HK-2 (cell line): Measurements from ENCODE around the gene EXPH5.
"Not testable (repeated sequence)": the region's sequence is repeated elsewhere in the genome, so short reads cannot be mapped to it uniquely, and the experiment has no call there.

ENCODE experiments used
- DNase-seq: peaks from one replicate; pipeline ENCODE4 v3.0.0-alpha.2; 2018; ENCODE audit not compliant: unreplicated experiment

Gene EXPH5, protein sequence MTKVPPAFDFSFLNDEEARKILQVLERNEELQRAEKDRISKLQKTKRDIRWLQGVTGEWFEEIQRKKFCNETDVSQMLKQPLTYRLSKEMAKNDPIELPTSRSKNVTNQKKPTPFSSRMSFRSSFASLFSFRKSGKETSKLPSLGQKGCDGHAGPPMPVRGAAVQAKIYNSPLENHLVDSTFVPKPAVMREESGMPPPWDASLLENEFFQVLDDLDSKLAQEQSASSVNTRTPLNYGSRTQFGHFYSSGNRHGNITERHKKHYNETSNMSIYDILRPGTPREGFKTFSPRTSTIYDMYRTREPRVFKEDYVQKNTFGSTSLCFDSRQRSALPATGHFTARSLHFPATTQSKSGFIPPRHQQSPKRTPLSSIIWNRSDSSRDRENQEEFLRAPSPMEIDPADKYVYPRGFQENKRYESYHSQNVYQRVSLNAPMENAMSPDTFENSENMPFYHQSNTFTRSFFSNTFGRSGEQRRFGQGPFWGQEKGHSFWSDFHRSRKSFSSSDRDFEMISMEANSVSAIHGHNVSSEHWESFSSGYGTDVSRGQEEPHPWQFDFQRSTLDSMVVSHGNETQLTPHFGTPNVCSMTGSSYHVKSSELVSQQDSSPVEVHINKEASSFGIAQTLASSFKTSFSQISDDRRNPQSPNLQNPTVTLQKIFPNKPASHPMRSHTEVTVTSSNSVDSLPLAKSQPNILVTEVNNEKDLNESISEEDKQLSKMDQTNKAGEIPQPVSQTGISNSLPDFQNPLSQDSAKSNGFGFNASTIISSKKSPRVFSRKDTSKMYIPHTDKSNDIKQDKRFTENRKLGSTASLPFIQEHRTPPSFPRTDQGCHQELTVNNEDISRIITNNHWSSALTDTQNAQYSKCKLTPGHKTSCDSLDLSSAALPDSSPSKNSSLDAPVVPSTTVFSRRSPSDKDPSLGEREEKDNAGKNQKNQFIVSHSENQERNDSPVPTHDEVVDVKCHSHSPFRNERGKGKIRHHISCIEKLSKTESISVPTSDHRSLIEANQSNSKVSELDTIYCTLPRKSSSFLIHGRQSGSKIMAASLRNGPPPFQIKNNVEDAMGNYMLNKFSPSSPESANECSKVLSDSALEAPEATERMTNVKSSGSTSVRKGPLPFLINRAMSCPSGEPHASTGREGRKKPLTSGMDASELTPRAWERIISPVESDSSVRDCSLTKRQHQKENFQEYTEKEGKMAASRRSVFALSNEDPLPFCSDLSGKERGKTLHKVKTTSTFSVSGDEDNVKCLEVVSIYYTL (N-terminal part only)

GRCh38 chr11:108593214-108593922 lies at the start of gene EXPH5:
TSS of gene EXPH5 (minus strand) at chr11:108593768. CDS start at chr11:108593536, 232 bp downstream.
- peak; percentile 89 for DNase-seq

- DNase-seq: not testable (repeated sequence)
Observed at GRCh38 chr11:108641752-108642151, 48.2 kb upstream of the EXPH5 start.

DNA sequence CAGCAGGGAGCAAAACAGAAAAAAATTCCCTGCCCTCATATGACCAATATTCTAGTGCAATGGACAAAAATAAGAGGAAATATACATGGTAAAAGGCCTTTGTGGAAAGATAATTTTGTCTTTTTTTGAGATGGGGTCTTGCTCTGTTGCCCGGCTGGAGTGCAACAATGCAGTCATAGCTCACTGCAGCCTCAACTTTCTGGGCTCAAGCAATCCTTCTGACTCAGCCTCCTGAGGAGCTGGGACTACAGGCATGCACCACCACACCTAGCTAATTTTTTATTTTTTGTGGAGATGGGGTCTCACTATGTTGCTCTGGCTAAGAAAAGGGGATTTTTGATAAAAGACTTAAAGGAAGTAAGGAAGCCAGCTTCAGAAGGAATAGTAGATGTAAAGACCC lies 45.6 kb upstream of the EXPH5 start:
- DNase-seq: no peak

DNA sequence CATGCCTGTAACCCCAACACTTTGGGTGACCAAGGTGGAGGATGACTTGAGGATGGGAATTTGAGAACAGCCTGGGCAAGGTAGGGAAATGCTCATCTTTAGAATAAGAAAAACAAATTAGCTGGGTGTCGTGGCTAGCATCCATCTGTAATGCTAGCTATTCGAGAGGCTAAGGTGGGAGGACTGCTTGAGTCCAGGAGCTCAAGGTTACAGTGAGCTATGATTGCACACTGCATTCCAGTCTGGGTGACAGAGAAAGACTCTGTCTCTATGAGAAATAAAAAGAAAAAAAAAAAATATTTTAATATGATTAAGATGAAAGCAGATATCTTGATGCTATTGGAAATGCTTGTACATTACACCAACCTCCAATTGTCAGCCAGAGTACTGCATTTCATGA lies 42.7 kb upstream of the EXPH5 start:
- no peak for DNase-seq

GRCh38 chr11:108635106-108635505 lies 41.5 kb upstream of the EXPH5 start:
- DNase-seq: no peak

GRCh38 chr11:108632041-108632704 lies 38.6 kb upstream of the EXPH5 start:
- no peak for DNase-seq

- no peak for DNase-seq
Observed at GRCh38 chr11:108629274-108629673, 35.7 kb upstream of the EXPH5 start.

- no peak for DNase-seq
Observed at GRCh38 chr11:108628812-108629211, 35.2 kb upstream of the EXPH5 start.

GRCh38 chr11:108628326-108628725 lies 34.8 kb upstream of the EXPH5 start:
- DNase-seq: no peak

DNA sequence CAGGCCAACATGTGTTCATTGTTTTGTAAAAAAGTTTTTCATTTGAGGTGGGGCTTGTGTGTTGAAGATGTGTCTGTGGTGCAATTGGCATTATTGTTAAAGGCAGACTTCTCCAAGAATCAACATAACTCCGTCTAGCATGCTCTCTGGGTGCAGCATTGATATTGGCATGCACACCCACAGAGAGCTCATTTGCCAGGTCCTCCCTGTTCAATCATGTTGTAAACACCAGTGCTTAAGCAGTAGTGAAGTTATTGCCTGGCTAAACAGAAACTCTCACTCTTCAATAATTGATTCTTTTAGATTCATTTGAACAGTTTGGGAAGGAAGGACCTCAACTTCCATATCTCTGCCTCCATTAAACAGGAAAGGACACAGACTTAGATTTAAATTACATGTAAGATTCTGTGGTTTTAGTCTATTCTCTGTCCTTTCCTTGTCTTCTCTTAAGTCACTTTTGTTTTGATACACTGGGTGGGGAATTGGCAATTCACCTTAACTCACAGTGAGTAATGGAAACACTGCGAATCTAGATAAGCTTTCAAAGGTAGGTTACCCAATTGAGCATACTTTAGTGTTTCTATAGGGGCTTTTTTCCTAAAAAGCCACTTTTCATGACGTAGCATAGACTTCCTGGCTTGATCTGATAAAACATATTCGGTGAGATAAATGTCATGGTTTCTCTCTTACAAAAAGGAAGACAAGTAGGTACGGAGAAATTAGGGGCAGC lies 30.8 kb upstream of the EXPH5 start:
- DNase-seq: no peak

GRCh38 chr11:108622341-108622740 lies 28.8 kb upstream of the EXPH5 start:
- DNase-seq: no peak

GRCh38 chr11:108620958-108621772 lies 27.6 kb upstream of the EXPH5 start:
- DNase-seq: no peak

GRCh38 chr11:108618529-108618928 lies 25.0 kb upstream of the EXPH5 start:
- no peak for DNase-seq

DNA sequence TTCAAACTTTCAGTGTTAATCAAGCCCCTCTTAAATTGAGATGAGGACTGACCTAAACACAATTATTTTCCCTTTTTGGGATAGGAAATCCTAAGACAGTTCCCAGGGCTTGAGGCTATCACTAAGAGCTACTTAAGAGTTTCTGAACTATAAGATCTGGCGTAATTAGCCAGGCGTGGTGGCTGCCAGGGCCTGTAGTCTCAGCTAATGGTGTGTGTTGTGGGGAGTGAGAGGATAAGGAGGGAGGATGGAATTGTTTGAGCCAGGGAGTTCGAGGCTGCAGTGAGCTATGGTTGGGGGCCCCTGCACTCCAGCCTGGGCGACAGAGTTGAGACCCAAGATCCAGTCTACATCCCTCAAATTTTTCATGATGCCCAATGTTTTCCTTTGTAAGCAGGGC lies 23.5 kb upstream of the EXPH5 start:
- no peak for DNase-seq

GRCh38 chr11:108616549-108616948 lies 23.0 kb upstream of the EXPH5 start:
- DNase-seq: peak; percentile 43

DNA sequence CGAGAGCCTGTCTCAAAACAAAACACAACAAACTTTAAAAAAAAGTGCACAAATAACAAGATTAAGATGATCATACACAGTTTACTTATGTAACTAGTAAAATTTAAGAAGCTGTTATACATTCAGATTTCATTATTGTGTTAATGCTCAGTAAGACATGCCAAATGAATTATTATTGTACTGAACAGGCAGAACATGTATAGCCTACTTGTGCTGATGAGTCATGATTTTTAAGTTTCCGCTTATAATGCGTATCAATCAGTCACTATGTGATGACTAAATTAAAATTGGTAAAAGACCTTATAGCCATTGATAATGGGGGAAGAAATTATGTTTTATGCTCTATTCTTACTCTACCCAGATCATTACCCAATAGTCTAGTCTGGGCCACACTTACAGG lies 20.5 kb upstream of the EXPH5 start:
- no peak for DNase-seq

DNA sequence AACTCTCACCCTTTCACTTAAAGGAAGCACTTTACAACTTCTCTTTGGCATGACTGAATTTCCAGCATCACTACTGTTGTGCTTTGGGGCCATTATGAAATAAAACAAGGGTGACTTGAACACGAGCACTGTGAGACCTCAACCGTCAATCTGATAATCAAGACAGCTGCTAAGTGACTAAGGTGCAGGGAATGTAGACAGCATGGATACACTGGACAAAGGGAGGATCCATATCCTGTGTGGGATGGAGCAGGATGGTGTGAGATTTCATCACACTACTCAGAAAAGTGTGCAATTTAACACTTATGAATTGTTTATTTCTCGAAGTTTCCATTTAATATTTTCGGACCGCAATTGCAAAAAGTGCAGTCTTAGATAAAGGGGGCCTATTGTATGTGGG lies 16.1 kb upstream of the EXPH5 start:
- no peak for DNase-seq

DNA sequence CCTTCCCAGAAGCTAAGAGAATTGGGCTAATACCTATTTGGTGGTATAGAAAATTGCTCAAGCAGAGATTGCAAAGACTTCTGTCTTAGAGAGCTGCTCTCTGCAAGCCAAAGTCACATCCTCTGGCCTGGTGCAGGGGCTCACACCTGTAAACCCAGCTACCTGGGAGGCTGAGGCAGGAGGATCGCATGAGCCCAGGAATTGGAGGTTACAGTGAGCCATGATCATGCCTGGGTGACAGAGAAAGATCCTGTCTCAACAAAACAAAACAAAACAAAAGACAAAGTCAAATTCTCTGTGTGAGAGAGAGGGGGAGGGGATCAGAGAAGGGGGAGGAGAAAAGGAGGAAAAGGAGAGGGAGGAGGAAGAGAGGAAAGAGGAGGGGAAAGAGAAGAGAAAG lies 15.0 kb upstream of the EXPH5 start:
- no peak for DNase-seq

DNA sequence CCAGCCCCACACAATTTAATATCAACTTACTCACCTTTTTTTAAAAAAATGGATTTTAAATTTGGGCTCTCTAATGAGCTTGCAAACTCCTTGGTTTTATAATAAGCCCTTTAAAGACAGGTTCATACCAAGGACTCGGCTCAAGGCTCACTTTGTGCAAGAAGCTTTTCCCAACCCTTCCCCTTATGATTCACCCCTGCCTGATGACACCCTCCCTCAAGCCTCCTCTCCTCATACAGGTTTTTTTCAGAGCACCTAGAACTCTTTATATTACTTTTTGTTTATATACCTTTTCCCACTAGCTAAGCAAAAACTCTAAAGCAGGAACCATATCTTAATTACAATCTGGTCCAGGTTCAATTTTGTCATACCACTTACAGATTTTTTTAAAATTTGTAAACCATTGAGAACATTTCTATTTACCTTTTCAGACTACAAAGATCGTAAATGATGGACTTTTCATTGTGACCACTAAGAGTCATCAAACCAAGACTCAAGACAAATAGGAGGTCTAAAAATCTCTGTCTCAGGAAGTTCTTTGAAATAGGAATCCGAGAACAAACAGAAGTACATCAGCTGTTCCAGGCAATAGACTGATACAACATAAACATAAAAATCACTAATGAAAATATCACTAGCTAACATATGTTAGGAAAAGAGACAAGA lies 13.1 kb upstream of the EXPH5 start:
- no peak for DNase-seq
